Endothelial cell (in vitro differentiated cells): ENCODE measurements around the gene ACOXL. TPM values are rescaled to one million over a fixed set of nuclear protein-coding genes. Genes with fewer than 3 reads are reported as not detected.

Experiments
- DNase-seq: peaks from one replicate; pipeline ENCODE4 v3.0.0; 2021; ENCODE audit warnings: low spot score
- H3K27ac Mint-ChIP-seq: one replicate; pipeline ENCODE4 v1.8.0; 2021; ENCODE audit warnings: mixed read lengths, inconsistent platforms; ENCODE audit not compliant: unreplicated experiment
- H3K27me3 Mint-ChIP-seq: one replicate; pipeline ENCODE4 v1.8.0; 2021; ENCODE audit warnings: mild to moderate bottlenecking, moderate library complexity, mixed read lengths, inconsistent platforms; ENCODE audit not compliant: unreplicated experiment
- H3K36me3 Mint-ChIP-seq: one replicate; pipeline ENCODE4 v1.8.0; 2021; ENCODE audit warnings: mild to moderate bottlenecking, low read depth, mixed read lengths, inconsistent platforms; ENCODE audit not compliant: unreplicated experiment
- H3K4me1 Mint-ChIP-seq: one replicate; pipeline ENCODE4 v1.8.0; 2021; ENCODE audit warnings: mild to moderate bottlenecking, mixed read lengths, inconsistent platforms; ENCODE audit not compliant: unreplicated experiment
- H3K4me3 Mint-ChIP-seq: one replicate; pipeline ENCODE4 v1.8.0; 2021; ENCODE audit warnings: mild to moderate bottlenecking, mixed read lengths, inconsistent platforms; ENCODE audit not compliant: unreplicated experiment
- H3K9me3 Mint-ChIP-seq: one replicate; pipeline ENCODE4 v1.8.0; 2021; ENCODE audit warnings: mixed read lengths, inconsistent platforms; ENCODE audit not compliant: unreplicated experiment
- CTCF ChIP-seq: fragments of 200-600 bp; sonication (generic); IDR thresholded peaks from one replicate; pipeline ENCODE4 v1.5.0; 2021; ENCODE audit warnings: antibody characterized with exemption; ENCODE audit not compliant: unreplicated experiment
- total RNA-seq: library from RNA; stranded (reverse); fragmentation: NEBNext Ultra II Directional; extraction: Animal tissue kit (Norgen Biotek cat#: 25700); gene quantifications from one replicate; pipeline ENCODE4 v1.2.1, GENCODE V29; 2021; ENCODE audit not compliant: unreplicated experiment

Gene ACOXL
- total RNA-seq, 1 donor from 2014 or later: 0.44 TPM

DNA sequence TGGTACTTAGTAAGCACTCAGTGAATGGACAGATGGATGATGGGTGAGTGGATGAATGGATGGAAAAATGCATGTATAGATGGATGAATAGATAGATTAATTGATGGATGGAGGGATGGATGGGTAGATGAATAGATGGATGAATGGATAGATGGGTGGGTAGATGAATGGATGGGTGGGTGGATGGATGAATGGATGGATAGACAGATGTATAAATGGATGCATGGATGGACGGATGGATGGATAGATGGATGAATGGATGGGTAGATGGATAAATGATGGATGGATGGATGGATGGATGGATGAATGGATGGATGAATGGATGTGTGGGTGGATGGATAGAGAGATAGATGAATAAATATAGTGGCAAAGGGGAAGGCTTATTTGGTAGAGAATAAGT lies 83.6 kb downstream of the ACOXL start:
- Mint-ChIP-seq H3K4me1 (peaks cover 5% of the 10 kb centered on the region), H3K27me3 (peaks cover 1% of the 10 kb centered on the region), H3K9me3 (no peaks in the 10 kb centered on the region), H3K27ac (no peak overlapping the region), H3K36me3 (peaks cover 4% of the 10 kb centered on the region), H3K4me3 (no peak overlapping the region)
- no peak for DNase-seq
- no peak for TF ChIP-seq CTCF

- no peaks in the 10 kb centered on the region for H3K9me3 Mint-ChIP-seq
- TF ChIP-seq CTCF: no peak
- no peak overlapping the region for H3K4me3 Mint-ChIP-seq
- peaks cover 2% of the 10 kb centered on the region for H3K4me1 Mint-ChIP-seq
- H3K27ac Mint-ChIP-seq: no peak overlapping the region
- no peak for DNase-seq
- peaks cover 1% of the 10 kb centered on the region for H3K36me3 Mint-ChIP-seq
- peaks cover 1% of the 10 kb centered on the region for H3K27me3 Mint-ChIP-seq
Measured at GRCh38 chr2:110816404-110817365, 84.3 kb downstream of the ACOXL start.

- DNase-seq: no peak
- H3K36me3 Mint-ChIP-seq: no peaks in the 10 kb centered on the region
- peaks cover 1% of the 10 kb centered on the region for H3K27me3 Mint-ChIP-seq
- no peak overlapping the region for H3K4me3 Mint-ChIP-seq
- no peak overlapping the region for H3K27ac Mint-ChIP-seq
- no peak for TF ChIP-seq CTCF
- H3K9me3 Mint-ChIP-seq: no peaks in the 10 kb centered on the region
- no peaks in the 10 kb centered on the region for H3K4me1 Mint-ChIP-seq
Measured at GRCh38 chr2:110818767-110819481, 86.6 kb downstream of the ACOXL start.

GRCh38 chr2:110819711-110820110 lies 87.3 kb downstream of the ACOXL start:
- DNase-seq: no peak
- H3K27ac Mint-ChIP-seq: no peak overlapping the region
- H3K9me3 Mint-ChIP-seq: no peaks in the 10 kb centered on the region
- no peak overlapping the region for H3K4me3 Mint-ChIP-seq
- no peaks in the 10 kb centered on the region for H3K4me1 Mint-ChIP-seq
- no peaks in the 10 kb centered on the region for H3K36me3 Mint-ChIP-seq
- peaks cover 1% of the 10 kb centered on the region for H3K27me3 Mint-ChIP-seq
- no peak for TF ChIP-seq CTCF
